Effector CD8-positive, alpha-beta T cell (primary cell): ENCODE data around the gene ZNF281.
"Not testable (repeated sequence)": the region's sequence is repeated elsewhere in the genome, so short reads cannot be mapped to it uniquely, and the experiment has no call there.

Experiments used
- DNase-seq: peaks from one replicate; lab custom pipeline; 2025; lab: John Stamatoyannopoulos, UW
- total RNA-seq, 4 experiments: gene quantifications; one replicate each; lab custom pipeline; 2026; lab: John Stamatoyannopoulos, UW

Gene ZNF281, protein sequence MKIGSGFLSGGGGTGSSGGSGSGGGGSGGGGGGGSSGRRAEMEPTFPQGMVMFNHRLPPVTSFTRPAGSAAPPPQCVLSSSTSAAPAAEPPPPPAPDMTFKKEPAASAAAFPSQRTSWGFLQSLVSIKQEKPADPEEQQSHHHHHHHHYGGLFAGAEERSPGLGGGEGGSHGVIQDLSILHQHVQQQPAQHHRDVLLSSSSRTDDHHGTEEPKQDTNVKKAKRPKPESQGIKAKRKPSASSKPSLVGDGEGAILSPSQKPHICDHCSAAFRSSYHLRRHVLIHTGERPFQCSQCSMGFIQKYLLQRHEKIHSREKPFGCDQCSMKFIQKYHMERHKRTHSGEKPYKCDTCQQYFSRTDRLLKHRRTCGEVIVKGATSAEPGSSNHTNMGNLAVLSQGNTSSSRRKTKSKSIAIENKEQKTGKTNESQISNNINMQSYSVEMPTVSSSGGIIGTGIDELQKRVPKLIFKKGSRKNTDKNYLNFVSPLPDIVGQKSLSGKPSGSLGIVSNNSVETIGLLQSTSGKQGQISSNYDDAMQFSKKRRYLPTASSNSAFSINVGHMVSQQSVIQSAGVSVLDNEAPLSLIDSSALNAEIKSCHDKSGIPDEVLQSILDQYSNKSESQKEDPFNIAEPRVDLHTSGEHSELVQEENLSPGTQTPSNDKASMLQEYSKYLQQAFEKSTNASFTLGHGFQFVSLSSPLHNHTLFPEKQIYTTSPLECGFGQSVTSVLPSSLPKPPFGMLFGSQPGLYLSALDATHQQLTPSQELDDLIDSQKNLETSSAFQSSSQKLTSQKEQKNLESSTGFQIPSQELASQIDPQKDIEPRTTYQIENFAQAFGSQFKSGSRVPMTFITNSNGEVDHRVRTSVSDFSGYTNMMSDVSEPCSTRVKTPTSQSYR
- 79.9 to 97.3 (median 83.2) reads per million in 4 experiments for total RNA-seq

DNA sequence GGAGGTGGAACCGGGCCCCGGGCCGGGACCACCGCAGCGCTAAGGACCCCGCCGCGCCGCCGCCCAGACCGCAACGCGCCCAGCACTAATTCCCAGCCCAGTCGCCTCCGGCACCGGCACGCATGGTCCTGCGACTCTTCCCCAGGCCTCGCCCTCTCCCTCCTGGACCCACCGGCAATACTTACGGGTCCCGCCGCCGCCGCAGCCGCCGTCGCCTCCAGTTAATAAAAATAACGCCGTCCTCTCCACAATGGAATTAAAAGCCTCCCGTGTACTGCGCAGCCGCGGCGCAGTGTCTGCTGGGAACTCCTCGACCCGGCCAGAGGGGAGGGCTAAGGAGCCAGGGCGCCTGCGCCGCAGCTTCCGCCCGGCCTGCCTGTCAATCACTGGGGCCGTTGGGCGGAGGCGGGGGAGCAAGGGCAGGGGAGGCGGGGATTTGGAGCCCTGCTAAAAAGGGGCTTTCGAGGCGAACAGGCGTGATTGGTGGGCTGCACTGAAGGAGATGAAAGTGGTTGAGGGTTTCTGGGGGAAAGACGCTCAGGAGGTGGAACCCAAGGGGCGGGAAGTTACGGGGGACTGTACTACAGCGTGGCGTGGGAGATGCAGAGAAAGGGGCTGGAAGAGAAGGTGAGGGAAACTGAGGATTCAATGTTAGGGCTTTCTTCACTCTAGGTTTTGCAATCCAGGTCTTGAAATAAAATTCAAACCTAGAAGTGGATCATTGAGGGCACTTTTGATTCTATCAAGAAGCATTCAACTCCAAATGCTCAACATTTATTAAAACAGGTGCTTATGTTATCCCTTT, at the start of gene ZNF281:
Gene ZNF281, minus strand, starts transcription at position 276 of the 805 bp plus-strand sequence. CDS start 331 bp downstream, outside the sequence.
- DNase-seq: peak; percentile 95

DNA sequence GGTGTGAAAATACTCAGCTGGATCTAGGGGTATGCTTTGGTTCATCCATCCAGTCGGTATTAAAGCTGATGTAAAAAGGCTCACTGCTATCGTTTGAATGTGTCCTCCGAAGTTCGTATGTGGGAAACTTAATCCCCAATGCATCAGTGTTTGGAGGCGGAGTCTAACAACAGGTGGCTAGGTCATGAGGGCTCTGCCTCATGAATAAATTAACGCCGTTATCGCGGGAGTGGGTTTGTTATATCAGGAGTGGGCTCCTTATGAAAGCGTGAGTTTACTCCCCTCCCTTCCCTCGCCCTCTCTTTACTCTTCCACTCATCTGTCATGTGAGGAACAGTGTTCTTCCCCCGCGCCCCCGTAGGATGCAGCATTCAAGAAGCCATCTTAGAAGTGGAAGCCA, 48.9 kb upstream of the ZNF281 start:
- no peak for DNase-seq

- DNase-seq: no peak
Measured at GRCh38 chr1:200457810-200458209, 48.0 kb upstream of the ZNF281 start.

DNA sequence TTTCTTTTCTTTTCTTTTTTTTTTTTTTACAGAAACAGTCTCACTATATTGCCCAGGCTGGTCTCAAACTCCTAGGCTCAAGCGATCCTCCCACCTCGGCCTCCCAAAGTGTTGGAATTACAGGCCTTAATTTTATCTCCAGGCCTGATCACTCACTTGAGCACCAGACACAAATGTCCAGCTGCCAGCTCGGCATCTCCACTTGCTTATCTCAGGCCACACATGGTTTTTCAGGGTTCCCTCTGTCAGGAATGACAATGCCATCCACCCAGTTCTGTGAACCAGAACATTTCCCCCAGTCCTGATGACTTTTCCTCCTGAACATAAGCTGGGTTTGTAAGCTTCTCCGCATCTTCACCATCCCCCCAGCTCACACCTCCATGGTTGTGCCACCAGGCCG, 44.6 kb upstream of the ZNF281 start:
- DNase-seq: no peak

- DNase-seq: no peak
Measured at GRCh38 chr1:200453553-200453905, 43.7 kb upstream of the ZNF281 start.

DNA sequence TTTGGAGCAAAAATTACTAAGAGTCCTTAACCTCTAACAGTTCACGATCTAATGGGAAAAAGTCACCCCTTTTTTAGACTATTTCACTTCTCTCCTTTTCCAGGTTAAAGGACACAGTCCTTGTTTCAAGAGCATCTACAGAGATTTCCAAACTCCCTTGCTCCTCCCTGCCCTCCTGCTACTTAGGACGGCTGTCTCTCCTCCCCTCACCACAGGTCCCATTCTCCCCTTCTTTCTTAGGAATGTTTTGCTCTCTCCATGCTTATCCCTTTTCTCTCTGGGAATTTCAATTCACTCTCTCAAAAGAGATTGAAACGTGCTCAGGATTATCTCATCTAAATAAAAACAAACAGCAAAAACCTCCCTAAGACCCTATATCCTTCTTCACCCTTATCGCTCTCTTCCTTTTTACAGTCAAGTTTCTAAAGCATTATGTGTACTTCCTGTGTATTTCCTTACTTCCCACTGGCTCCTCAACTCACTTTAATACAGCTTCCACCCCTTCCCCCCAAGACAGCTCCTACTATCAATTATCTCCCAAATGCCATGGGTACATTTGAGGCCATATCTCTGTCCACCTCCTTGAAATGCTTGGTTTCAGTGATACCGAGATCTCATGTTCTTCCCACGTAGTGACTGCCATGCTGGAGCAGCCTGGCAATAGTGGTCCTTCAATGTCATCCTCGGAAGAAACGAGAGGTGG, 43.2 kb upstream of the ZNF281 start:
- no peak for DNase-seq

DNA sequence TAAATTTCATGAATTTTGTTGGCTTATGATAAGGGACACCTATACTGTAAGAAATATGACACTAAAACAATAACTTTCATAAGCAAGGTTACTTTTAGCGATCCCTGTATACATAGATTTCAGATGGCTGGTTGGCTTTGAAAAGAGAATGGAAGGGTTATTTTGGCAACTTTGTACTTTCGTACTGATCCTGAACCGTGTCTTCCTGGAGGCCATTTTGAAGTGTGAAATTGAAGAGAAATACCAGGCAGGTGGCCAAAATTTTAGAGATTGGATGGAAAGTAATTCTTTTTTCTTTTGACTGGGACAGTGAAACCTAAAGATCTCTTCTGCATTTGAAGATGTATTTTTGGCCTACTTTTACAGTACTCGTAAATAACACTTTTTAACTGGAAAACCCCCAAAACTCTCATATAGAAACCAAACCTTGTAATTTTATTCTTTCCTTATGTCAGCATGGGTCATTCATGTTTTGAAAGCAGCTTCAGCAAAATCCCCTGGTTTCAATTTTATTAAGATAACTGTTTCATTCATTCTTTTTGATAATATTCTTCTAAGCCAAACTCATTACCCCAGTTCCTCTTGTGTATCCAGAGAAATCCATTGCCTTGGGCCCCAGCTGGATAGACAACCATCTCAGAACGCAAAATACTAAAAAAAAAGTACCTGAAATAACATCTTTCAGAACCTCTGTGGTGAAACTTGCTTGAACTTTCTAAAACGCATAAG, 38.4 kb upstream of the ZNF281 start:
- no peak for DNase-seq

DNA sequence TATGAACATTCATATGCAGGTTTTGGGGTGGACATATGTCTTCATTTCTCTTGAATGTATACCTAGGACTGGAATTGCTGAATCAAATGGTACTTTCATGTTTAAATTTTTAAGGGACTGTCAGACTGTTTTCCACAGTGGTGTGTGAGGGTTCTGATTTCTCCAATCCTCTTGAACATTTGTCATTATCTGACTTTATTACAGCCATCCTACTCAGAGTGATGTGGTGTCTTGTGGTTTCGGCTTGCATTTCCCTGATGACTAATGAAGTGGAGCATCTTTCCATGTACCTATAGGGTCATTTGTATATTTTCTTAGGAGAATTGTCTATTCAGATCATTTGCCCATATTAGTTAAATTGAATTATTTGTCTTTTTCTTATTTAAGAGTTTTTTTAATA, 35.4 kb upstream of the ZNF281 start:
- DNase-seq: no peak

GRCh38 chr1:200444478-200444877, 34.6 kb upstream of the ZNF281 start:
- no peak for DNase-seq

DNA sequence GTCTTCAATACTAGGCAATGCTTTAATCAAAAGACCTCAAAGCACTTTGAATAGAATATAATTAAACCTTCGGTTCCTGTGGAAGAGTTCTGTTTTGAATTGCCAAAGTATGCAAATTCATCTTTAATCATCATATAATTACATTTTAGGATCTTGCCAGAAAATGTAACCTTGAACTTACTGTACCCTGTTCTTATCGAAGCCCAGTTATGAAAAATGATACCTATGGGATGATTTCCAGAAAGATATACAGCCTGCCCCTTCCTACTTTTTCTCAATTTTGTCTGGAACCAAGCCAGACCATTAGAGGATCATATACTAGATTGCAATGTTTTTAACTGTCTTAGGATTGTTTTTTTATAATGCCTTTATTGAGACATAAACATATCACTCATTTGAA, 34.0 kb upstream of the ZNF281 start:
- no peak for DNase-seq

GRCh38 chr1:200442537-200443156, 32.8 kb upstream of the ZNF281 start:
- no peak for DNase-seq

- no peak for DNase-seq
Measured at GRCh38 chr1:200442023-200442422, 32.2 kb upstream of the ZNF281 start.

DNA sequence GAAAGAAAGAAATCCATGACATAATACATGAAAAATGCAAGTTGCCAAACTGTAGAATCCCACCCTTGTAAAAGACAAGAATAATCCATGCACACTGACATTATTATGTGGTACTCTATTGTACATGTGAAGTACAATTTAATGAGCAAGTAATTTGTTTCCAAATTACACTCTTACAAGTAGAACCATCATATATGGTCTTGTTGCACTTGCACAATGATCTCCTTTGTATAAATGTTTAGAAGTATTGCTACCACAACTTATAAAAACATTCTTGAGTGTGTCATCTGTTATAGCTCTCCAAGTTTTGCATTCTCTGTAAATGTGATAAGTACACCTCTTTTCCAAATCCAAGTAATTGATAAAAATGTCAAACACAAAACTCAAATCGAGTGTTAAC, 29.1 kb upstream of the ZNF281 start:
- no peak for DNase-seq

DNA sequence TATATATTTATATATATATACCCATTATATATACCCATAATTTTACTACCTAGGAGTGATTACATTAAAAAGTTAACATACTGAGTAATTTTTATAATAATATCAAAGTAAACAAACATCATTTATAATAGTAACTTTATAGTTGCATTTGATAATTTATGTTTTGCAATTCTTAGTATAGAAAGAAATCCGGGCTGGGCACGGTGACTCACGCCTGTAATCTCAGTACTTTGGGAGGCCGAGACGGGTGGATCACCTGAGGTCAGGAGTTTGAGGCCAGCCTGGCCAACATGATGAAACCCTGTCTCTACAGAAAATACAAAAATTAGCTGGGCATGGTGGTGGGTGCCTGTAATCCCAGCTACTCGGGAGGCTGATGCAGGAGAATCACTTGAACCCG, 28.6 kb upstream of the ZNF281 start:
- DNase-seq: not testable (repeated sequence)

GRCh38 chr1:200437556-200438203, 27.8 kb upstream of the ZNF281 start:
- DNase-seq: no peak

DNA sequence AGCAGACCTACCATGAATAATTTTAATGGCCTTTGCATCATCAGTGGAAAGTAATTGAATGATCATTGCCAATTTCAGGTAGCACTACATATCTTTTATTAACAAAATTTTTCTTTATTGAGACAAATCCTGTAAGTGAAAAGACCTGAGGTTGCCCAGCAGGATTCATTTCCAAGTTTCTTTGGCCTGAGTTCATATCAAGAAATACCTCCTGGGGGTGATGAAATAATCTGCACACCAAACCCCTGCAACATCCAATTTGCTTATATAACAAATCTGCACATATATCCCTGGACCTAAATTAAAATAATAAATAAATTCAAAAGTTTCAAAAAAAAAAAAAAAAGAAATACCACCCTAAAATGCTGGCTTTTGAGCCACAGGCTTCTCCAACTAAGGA, 27.3 kb upstream of the ZNF281 start:
- DNase-seq: no peak

GRCh38 chr1:200436436-200436835, 26.6 kb upstream of the ZNF281 start:
- DNase-seq: no peak

- DNase-seq: no peak
Measured at GRCh38 chr1:200435200-200435780, 25.5 kb upstream of the ZNF281 start.

- no peak for DNase-seq
Measured at GRCh38 chr1:200433586-200433985, 23.8 kb upstream of the ZNF281 start.
